NCI-H1694 (cell line): ENCODE data around the gene TPRX1.
"Not testable (repeated sequence)": the region's sequence is repeated elsewhere in the genome, so short reads cannot be mapped to it uniquely, and the experiment has no call there.

Source experiments
- DNase-seq: peaks from one replicate; lab custom pipeline; 2025; lab: John Stamatoyannopoulos, UW

The TPRX1 gene

GRCh38 chr19:47802521-47803043, 1.8 kb downstream of the TPRX1 start:
- DNase-seq: no peak

DNA sequence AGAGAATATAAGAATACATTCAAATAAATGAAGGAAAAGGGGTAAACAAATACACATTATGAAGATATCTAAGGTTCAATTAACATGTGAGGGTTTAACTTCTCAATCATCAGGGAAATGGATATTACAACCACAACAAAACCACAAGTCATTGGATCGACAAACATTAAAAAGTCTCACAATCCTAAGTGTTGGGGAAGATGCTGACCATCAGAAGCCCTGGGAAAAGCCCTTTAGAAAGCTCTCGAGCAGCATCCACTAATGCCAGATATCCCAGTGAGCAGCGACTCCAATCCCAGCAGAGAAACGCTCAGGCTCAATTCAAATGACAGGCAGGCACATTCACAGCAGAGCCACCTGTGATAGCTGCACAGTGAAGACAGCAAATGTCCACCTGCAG, 3.1 kb downstream of the TPRX1 start:
- no peak for DNase-seq

DNA sequence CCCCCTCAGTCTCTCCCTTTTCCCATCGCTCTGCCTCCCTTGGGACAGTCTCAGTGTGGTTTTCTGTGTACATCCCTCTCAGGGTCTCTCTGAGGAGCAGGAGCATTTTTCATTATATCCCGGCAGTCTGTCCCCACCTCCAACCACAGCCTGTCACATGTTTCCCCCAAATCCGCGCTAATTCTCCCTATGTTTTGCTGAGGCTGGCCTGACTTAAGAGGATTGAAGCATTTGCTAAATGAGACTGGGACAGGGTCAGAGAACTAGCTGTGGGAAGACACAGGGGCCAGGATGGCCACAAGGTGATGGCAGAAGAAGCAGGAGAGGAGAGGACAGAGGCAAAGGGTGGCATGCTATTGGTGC, 5.5 kb downstream of the TPRX1 start:
- no peak for DNase-seq

- no peak for DNase-seq
Measured at GRCh38 chr19:47797996-47798903, 6.1 kb downstream of the TPRX1 start.

DNA sequence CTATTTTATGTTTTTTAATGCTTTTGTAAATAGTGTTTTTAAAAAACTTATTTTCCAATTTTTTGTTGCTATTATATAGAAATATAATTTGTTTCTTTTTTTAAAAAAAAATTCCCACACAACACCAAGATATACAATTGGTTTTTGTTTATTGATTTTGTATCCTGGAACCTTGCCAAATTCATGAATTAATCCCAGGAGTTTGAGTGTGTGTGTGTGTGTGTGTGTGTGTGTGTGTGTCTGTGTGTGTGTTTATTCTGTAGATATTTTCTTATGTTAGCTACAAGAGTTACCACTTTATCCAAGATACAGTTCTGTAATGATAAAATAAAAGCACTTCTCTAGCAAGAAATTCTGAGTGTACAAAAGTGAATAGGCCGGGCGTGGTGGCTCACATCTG, 7.6 kb downstream of the TPRX1 start:
- no peak for DNase-seq

DNA sequence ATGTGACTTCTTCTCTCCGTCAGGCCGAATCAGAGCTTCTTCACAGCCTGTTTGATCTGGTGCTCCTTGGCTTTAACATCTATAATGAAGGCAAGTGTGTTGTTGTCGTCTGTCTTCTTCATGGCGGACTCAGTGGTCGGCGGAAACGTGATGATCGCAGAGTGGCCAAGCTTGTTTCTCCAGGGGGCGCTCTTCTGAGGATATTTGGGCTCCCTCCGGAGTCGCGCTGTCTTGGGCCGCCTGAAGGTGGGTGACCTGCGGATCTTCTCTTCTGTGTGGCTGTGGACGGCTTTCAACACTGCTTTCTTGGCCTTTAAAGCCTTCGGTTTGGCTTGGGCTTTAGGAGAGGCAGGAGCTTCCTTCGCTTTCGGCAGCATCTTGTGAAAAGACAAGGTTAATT, 9.8 kb downstream of the TPRX1 start:
- DNase-seq: no peak

DNA sequence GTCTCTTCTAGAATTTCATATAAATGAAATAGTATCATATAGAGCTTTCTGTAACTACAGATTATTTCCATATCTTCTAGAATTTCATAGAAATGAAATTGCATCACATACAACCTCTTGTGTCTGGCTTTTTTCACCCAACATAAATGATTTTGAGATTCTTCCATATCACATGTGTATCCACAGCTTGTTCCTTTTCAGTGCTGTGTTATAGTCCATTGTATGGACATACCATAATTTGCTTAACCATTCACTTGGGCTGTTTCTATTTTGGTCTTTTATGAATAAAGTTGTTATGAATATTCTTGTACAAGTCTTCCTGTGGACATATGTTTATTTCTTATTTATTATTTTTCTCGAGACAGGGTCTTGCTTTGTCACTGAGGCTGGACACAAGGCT, 11.7 kb downstream of the TPRX1 start:
- DNase-seq: no peak

DNA sequence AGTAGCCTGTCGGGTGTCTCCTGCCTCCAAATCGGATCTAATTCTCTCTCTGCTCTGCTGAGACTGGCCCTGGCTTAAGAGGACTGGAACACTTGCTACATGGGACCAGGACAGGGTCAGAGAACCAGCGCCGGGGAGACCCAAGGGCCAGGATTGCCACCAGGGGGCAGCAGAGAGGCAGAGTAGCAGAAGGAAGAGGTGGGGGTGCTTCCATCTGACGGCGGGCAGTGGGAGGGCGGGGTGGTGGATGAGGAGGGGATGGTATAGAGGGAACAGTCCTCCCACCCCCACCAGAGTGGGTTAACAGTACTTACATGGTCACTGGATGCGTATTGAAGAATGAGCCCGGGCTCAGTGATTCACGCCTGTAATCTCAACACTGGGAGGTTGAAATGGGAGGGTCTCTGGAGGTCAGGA, 13.9 kb downstream of the TPRX1 start:
- peak; percentile 75 for DNase-seq

GRCh38 chr19:47789811-47790210, 14.5 kb downstream of the TPRX1 start:
- not testable (repeated sequence) for DNase-seq

- not testable (repeated sequence) for DNase-seq
Measured at GRCh38 chr19:47787307-47787706, 17.0 kb downstream of the TPRX1 start.

DNA sequence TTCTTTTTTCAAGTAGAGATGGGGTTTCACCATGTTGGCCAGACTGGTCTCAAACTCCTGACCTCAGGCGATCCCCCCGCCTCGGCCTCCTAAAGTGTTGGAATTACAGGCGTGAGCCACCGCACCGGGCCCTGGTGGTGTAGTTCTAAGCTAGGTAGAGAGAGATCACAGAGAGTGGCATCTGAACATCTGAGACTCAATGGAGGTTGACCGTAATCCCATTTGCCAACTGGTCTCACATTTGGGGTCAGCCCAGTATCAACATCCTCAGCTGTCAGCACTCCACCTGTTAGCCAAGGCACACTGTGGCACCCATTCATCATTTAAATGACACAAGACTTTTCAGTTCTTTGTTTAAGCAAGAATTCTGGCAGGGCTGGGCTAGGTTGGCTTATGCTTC, 17.8 kb downstream of the TPRX1 start:
- no peak for DNase-seq

DNA sequence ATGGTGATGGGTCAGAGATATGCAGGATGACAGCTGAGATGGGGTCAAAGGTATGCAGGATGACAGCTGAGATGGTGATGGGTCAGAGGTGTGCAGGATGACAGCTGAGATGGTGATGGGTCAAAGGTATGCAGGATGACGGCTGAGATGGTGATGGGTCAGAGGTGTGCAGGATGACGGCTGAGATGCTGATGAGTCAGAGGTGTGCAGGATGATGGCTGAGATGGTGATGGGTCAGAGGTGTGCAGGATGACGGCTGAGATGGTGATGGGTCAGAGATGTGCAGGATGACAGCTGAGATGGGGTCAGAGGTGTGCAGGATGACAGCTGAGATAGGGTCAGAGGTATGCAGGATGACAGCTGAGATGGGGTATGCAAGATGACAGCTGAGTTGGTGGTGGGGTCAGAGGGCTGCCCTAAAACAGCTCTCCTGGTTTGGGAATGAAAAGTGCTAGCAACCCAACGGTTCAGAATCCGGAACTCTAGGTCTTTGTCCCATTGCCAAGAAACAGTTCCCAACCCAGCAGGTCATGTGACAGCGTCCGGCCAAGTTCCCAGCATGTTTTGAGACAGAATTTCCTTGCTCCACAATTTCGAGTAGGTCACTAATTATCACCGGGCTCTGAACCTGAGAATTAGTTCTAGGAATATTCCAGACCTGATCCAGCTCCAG, 22.6 kb downstream of the TPRX1 start:
- DNase-seq: no peak

DNA sequence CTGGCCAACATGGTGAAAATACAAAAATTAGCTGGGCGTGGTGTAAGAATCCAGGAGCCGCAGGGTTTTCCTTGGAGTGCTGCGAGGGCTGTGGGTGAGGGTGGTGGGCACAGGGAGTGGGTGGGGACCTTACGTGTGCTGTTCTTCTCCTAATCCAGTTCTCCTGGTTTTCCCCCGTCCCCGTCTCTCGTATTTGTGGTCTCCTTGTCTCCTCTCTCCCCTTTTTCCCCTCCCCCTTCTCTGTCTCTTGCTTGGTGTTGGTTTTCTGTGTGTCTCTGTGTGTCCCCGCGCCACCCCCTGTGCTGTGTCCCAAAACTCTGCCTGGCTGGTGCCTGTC, 24.2 kb downstream of the TPRX1 start:
- no peak for DNase-seq

GRCh38 chr19:47779524-47780214, 24.7 kb downstream of the TPRX1 start:
- no peak for DNase-seq

GRCh38 chr19:47778954-47779351, 25.4 kb downstream of the TPRX1 start:
- DNase-seq: no peak

DNA sequence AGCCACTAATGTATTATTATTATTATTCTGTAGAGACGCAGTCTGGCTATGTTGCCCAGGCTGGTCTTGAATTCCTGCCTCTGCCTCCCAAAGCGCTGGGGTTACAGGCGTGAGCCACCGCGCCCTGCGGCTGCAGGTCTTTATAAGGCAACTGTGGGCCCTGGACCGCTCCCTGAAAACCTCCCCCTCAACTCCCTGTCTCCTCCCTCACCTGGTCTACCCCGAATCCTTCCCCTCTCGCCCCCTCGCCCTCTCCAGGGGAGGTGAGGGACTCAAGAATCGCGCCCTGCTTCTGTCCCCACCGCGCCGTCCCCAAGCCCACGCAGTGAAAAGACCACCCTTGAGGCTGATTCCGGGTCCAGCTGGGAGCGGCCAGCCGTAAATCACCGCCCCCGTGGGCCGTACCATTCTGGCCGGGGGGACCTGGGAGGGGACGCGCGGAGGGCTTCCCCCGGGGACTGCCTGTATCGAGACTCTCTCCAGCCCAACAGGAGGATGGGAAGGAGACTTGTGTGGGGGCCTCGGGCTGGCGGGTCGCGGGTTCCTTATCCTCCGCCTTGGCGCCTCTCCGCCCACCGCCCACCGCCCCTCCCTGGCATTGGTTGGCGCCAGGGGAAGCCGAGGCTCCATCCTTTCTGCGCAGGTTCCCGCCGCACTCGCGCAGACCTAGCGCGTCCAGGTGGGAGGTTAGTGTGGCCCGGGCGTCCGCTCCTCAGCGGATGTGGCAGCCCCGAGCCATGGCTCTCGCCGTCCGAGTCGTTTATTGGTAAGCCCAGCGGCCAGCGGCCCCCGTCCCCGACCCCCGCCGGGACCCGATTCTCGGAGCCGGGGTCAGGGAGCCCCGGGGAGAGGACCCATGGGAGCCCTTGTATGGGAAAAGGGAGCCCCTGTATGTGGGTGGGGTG, 26.1 kb downstream of the TPRX1 start, which contains the start of gene SELENOW:
Gene SELENOW (plus strand): TSS at position 655 of the 905 bp plus-strand sequence. CDS start 83 bp downstream, at position 738.
- DNase-seq: peak; percentile 21

DNA sequence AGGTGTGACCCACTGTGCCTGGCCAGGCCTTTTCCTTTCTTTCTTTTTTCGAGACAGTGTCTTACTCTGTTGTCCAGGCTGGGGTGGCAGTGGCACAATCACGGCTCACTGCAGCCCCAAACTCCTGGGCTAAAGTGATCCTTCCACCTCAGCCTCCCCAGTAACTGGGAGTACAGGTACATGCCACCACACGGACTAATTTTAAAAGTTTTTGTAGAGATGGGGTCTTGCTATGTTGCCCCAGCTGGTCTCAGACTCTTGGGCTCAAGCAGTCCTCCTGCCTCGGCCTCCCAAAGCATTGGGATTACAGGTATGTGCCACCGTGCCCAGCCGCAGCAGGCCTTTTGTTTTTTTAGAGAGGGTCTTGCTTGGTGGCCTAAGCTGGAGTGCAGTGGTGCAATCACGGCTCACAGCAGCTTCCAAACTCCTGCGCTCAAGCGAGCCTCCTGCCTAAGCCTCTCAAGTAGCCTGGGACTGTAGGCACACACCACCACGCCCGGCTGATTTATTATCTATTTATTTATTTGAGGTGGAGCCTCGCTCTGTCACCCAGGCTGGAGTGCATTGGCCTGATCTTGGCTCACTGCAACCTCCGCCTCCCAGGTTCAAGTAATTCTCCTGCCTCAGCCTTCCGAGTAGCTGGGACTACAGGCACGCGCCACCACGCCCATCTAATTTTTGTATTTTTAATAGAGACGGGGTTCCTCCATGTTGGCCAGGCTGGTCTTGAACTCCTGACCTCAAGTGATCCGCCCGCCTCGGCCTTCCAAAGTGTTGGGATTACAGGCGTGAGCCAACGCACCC, 26.9 kb downstream of the TPRX1 start:
- not testable (repeated sequence) for DNase-seq

- no peak for DNase-seq
Measured at GRCh38 chr19:47776568-47776967, 27.8 kb downstream of the TPRX1 start.

DNA sequence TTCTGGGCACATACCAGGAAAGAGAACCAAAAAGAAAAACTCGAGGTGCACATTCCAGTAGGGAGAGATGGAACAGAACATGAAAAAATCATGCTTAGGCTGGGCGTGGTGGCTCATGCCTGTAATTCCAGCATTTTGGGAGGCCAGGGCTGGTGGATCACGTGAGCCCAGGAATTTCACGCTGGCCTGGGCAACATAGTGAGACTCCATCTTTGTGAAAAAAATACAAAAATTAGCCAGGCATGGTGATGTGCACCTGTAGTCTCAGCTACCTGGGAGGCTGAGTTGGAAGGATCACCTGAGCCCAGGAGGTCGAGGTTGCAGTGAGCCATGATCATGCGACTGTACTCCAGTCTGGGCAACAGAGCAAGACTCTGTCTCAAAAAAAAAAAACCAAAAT, 33.1 kb downstream of the TPRX1 start:
- DNase-seq: not testable (repeated sequence)

- no peak for DNase-seq
Measured at GRCh38 chr19:47769534-47769933, 34.8 kb downstream of the TPRX1 start.

GRCh38 chr19:47768604-47769003, 35.7 kb downstream of the TPRX1 start:
- DNase-seq: no peak
